HCT116 (cell line): ENCODE data around the gene CD59. TPM values are rescaled to one million over a fixed set of nuclear protein-coding genes. Genes with fewer than 3 reads are reported as not detected.
A peak's percentile ranks its signal among the peaks of the same experiment; 100 is the strongest.

Experiments used
- ATAC-seq: fragments of 200-7000 bp; cut with Tn5 transposase; 2 replicates; pipeline ENCODE4 v1.9.1; 2020; ENCODE audit warnings: mild to moderate bottlenecking, moderate library complexity
- BruUV-seq: library from RNA; stranded (reverse); fragments of 400-500 nt; replicated peaks from 2 replicates; lab custom pipeline; 2021; lab: Mats Ljungman, UMichigan
- CTCF ChIA-PET: fragments of 300-600 bp; sonication (Branson Sonifier 250); formaldehyde crosslinking; loops from one replicate; lab custom pipeline; 2021; ENCODE audit warnings: antibody characterized with exemption; lab: Charles Lee
- POLR2A ChIA-PET: fragments of 300-600, 350-600 bp; sonication (Branson Sonifier 250); formaldehyde crosslinking; loops from one replicate; lab custom pipeline; 2021; ENCODE audit warnings: antibody characterized with exemption; lab: Charles Lee
- RAD21 ChIA-PET, 2 experiments: fragments of 300-600 bp; sonication (Branson Sonifier 250); formaldehyde crosslinking; loops; one replicate each; lab custom pipeline; 2023; ENCODE audit warnings: low total read pairs in 2 of 2; ENCODE audit not compliant: uncharacterized antibody in 2 of 2, unreplicated experiment in 2 of 2, low non-redundant PET in 1 of 2; lab: Charles Lee
- DNase-seq: peaks from one replicate; pipeline ENCODE4 v3.0.0-alpha.2; 2010; ENCODE audit warnings: low read depth, low spot score
- H2AFZ ChIP-seq: fragments of 200-600 bp; shearing (Covaris generic), sonication (generic); 2 replicates; pipeline ENCODE4 v1.6.1; 2017; ENCODE audit warnings: low read depth, mixed run types, mixed read lengths, antibody characterized with exemption, low read length; ENCODE audit not compliant: poor library complexity, severe bottlenecking
- H3K27ac ChIP-seq: 2 replicates; pipeline ENCODE4 v1.5.1; 2012; ENCODE audit warnings: low read depth, low read length
- H3K27me3 ChIP-seq: fragments of 200-600 bp; sonication (generic); 2 replicates; pipeline ENCODE4 v1.6.1; 2016; ENCODE audit warnings: mixed run types, low read length, mixed read lengths; ENCODE audit not compliant: insufficient read depth
- H3K36me3 ChIP-seq, 2 experiments: fragments of 200-500 bp in 1 of 2; fragments of 200-600 bp in 1 of 2; sonication (Bioruptor generic) in 1 of 2; sonication (generic) in 1 of 2; 2 replicates each; pipeline versions ENCODE4 v1.5.1 to v1.6.1; 2014 to 2016; ENCODE audit warnings: low read length in 2 of 2, inconsistent platforms in 1 of 2, mixed read lengths in 1 of 2, mixed run types in 1 of 2; ENCODE audit not compliant: insufficient read depth in 2 of 2, control insufficient read depth in 1 of 2
- H3K4me1 ChIP-seq, 2 experiments: fragments of 200-600 bp in 1 of 2; sonication (generic) in 1 of 2; 2 replicates each; pipeline versions ENCODE4 v1.5.1 to v1.6.1; 2012 to 2017; ENCODE audit warnings: low read length in 2 of 2, inconsistent platforms in 1 of 2, mild to moderate bottlenecking in 1 of 2, mixed read lengths in 1 of 2, mixed run types in 1 of 2, moderate library complexity in 1 of 2; ENCODE audit not compliant: insufficient read depth in 2 of 2, control insufficient read depth in 1 of 2
- H3K4me2 ChIP-seq: fragments of 200-600 bp; sonication (generic); 2 replicates; pipeline ENCODE4 v1.6.1; 2017; ENCODE audit warnings: mixed run types, low read length, mixed read lengths
- H3K4me3 ChIP-seq, 2 experiments: fragments of 200-600 bp in 1 of 2; sonication (generic) in 1 of 2; replicated peaks in 1 of 2; 2 replicates each; pipeline ENCODE4 v1.5.1; 2011 to 2016; ENCODE audit warnings: low read length in 2 of 2, control low read depth in 1 of 2, low read depth in 1 of 2, mild to moderate bottlenecking in 1 of 2, mixed read lengths in 1 of 2, mixed run types in 1 of 2
- H3K79me2 ChIP-seq: fragments of 200-600 bp; sonication (generic); 2 replicates; pipeline ENCODE4 v1.6.1; 2017; ENCODE audit warnings: mild to moderate bottlenecking, mixed run types, low read length, moderate library complexity, mixed read lengths; ENCODE audit not compliant: insufficient read depth
- H3K9ac ChIP-seq: fragments of 200-600 bp; sonication (generic); 2 replicates; pipeline ENCODE4 v1.6.1; 2016; ENCODE audit warnings: low read length, mixed read lengths
- H3K9me2 ChIP-seq: fragments of 200-600 bp; sonication (generic), shearing (Covaris generic); 2 replicates; pipeline ENCODE4 v1.6.1; 2017; ENCODE audit warnings: mixed run types, mild to moderate bottlenecking, moderate library complexity; ENCODE audit not compliant: insufficient read depth
- H3K9me3 ChIP-seq, 2 experiments: fragments of 200-500 bp in 1 of 2; fragments of 200-600 bp in 1 of 2; sonication (Bioruptor generic) in 1 of 2; sonication (generic) in 1 of 2; 2 replicates each; pipeline ENCODE4 v1.6.1; 2014 to 2017; ENCODE audit warnings: low read length in 2 of 2, mixed read lengths in 2 of 2, inconsistent platforms in 1 of 2, low read depth in 1 of 2, mild to moderate bottlenecking in 1 of 2, mixed run types in 1 of 2, moderate library complexity in 1 of 2; ENCODE audit not compliant: control insufficient read depth in 1 of 2, insufficient read depth in 1 of 2
- H4K20me1 ChIP-seq: fragments of 200-600 bp; sonication (generic), shearing (Covaris generic); 2 replicates; pipeline ENCODE4 v1.6.1; 2017; ENCODE audit warnings: mixed run types, mild to moderate bottlenecking, moderate library complexity; ENCODE audit not compliant: insufficient read depth
- CEBPB ChIP-seq: IDR thresholded peaks from 2 replicates; pipeline ENCODE4 v1.6.1; 2012; ENCODE audit warnings: low read depth
- EZH2 ChIP-seq: fragments of 200-600 bp; sonication (generic); IDR thresholded peaks from 2 replicates; pipeline ENCODE4 v1.6.1; 2017; ENCODE audit warnings: antibody characterized with exemption, mixed run types
- EZH2phosphoT487 ChIP-seq: fragments of 200-600 bp; IDR thresholded peaks from 2 replicates; pipeline ENCODE4 v1.6.1; 2018; ENCODE audit warnings: antibody characterized with exemption, borderline replicate concordance
- FOSL1 ChIP-seq: IDR thresholded peaks from 2 replicates; pipeline ENCODE4 v1.6.1; 2012; ENCODE audit warnings: low read depth
- JUND ChIP-seq: IDR thresholded peaks from 2 replicates; pipeline ENCODE4 v1.6.1; 2012
- POLR2AphosphoS5 ChIP-seq: IDR thresholded peaks from 2 replicates; pipeline ENCODE4 v1.6.1; 2011; ENCODE audit warnings: mild to moderate bottlenecking, low read depth, low read length, moderate library complexity
- TCF7L2 ChIP-seq: IDR thresholded peaks from 2 replicates; pipeline ENCODE4 v1.7.0; 2011; ENCODE audit warnings: borderline replicate concordance, inconsistent platforms; ENCODE audit not compliant: insufficient read depth, insufficient read length; ENCODE audit errors: extremely low read depth
- intact Hi-C: fragments of 100-400 bp; cut with micrococcal nuclease; formaldehyde crosslinking; loops from 2 replicates; pipeline ENCODE4 v1.10.0; 2022
- total RNA-seq: library from RNA; stranded (reverse); gene quantifications from one replicate; pipeline ENCODE4 v1.2.1, GENCODE V29; 2021; ENCODE audit not compliant: unreplicated experiment

The CD59 gene
- total RNA-seq, 1 experiment from 2014 or later: 122 TPM

GRCh38 chr11:33737362-33737821, 1.2 kb upstream of the CD59 start:
- Histone ChIP-seq H3K79me2 (peaks cover 37% of the 10 kb centered on the region), H3K36me3 (no peaks in the 10 kb centered on the region; a peak in 1 of 4 replicates), H4K20me1 (no peaks in the 10 kb centered on the region)
- intact Hi-C loops: loop anchor here (5.0 kb wide), 1 partner anchor 35 kb away; the partner anchor contains the start of gene C11orf91
- ATAC-seq: no peak
- POLR2A ChIA-PET: interaction anchor here (0.6 to 1.9 kb wide), 5 partner anchors 10 to 46 kb away, joined by 3 to 9 read pairs (median 4); no protein-coding TSS in a partner anchor
- TF ChIP-seq POLR2AphosphoS5: no peak
- TF ChIP-seq CEBPB: no peak
- no peak for TF ChIP-seq EZH2
- no peak for TF ChIP-seq EZH2phosphoT487
- no peak for TF ChIP-seq TCF7L2
- TF ChIP-seq FOSL1: no peak
- TF ChIP-seq JUND: no peak
- TF ChIP-seq, all 23 proteins: peak for 0
- Histone ChIP-seq H3K4me3 (peak overlapping the region in 1 of 2 experiments; percentile 88; a peak in 1 of 4 replicates), H3K27ac (no peak overlapping the region), H3K27me3 (no peaks in the 10 kb centered on the region), H3K9me3 (no peaks in the 10 kb centered on the region), H3K4me2 (peak overlapping the region; percentile 79), H3K9me2 (no peaks in the 10 kb centered on the region), H2AFZ (no peak overlapping the region), H3K9ac (peak overlapping the region; percentile 94; the same call in 1 of the 2 replicates), H3K4me1 (peaks cover 13 to 28% of the 10 kb centered on the region in 2 experiments)
- ChIA-PET CTCF (interaction anchor here (0.7 to 1.2 kb wide), 2 partner anchors 22 to 30 kb away, joined by 3 to 7 read pairs; no protein-coding TSS in a partner anchor), RAD21 (interaction anchor here in 1 of 2 experiments (1.2 kb wide), 1 partner anchor 21 kb away, joined by 6 read pairs; no protein-coding TSS in a partner anchor)
- no TSS peak for BruUV-seq
- no peak for DNase-seq
